ENCODE results near the gene SMNDC1. TPM values are rescaled to one million over a fixed set of nuclear protein-coding genes. Genes with fewer than 3 reads are reported as not detected.
"Not testable (repeated sequence)": the region's sequence is repeated elsewhere in the genome, so short reads cannot be mapped to it uniquely, and the experiment has no call there.

The SMNDC1 gene
- total RNA-seq, 1 donor from 2014 or later = 11.5 TPM

- no peak for DNase-seq (ENCODE audit: extremely low read depth, low read depth, low spot score)
Measured at GRCh38 chr10:110285501-110285900, 19.2 kb downstream of the SMNDC1 start.

GRCh38 chr10:110284262-110284661, 20.5 kb downstream of the SMNDC1 start:
- DNase-seq (ENCODE audit: extremely low read depth, low read depth, low spot score) = no peak

- DNase-seq (ENCODE audit: extremely low read depth, low read depth, low spot score) = peak; percentile 56
Measured at GRCh38 chr10:110279407-110279986, 25.2 kb downstream of the SMNDC1 start.

GRCh38 chr10:110278562-110279406, 25.9 kb downstream of the SMNDC1 start:
- DNase-seq (ENCODE audit: extremely low read depth, low read depth, low spot score) = no peak

GRCh38 chr10:110277591-110277990, 27.1 kb downstream of the SMNDC1 start:
- DNase-seq (ENCODE audit: extremely low read depth, low read depth, low spot score) = no peak

GRCh38 chr10:110276603-110277002, 28.1 kb downstream of the SMNDC1 start:
- DNase-seq (ENCODE audit: extremely low read depth, low read depth, low spot score) = no peak

- DNase-seq (ENCODE audit: extremely low read depth, low read depth, low spot score) = no peak
Measured at GRCh38 chr10:110275128-110275729, 29.5 kb downstream of the SMNDC1 start.

- DNase-seq (ENCODE audit: extremely low read depth, low read depth, low spot score) = no peak
Measured at GRCh38 chr10:110274647-110275046, 30.1 kb downstream of the SMNDC1 start.

GRCh38 chr10:110274072-110274627, 30.6 kb downstream of the SMNDC1 start:
- no peak for DNase-seq (ENCODE audit: extremely low read depth, low read depth, low spot score)

GRCh38 chr10:110273474-110273873, 31.2 kb downstream of the SMNDC1 start:
- DNase-seq (ENCODE audit: extremely low read depth, low read depth, low spot score) = no peak

GRCh38 chr10:110272995-110273394, 31.7 kb downstream of the SMNDC1 start:
- DNase-seq (ENCODE audit: extremely low read depth, low read depth, low spot score) = not testable (repeated sequence)

- DNase-seq (ENCODE audit: extremely low read depth, low read depth, low spot score) = no peak
Measured at GRCh38 chr10:110269374-110270318, 35.1 kb downstream of the SMNDC1 start.

- no peak for DNase-seq (ENCODE audit: extremely low read depth, low read depth, low spot score)
Measured at GRCh38 chr10:110268971-110269370, 35.7 kb downstream of the SMNDC1 start.

GRCh38 chr10:110268442-110268841, 36.3 kb downstream of the SMNDC1 start:
- no peak for DNase-seq (ENCODE audit: extremely low read depth, low read depth, low spot score)

GRCh38 chr10:110267276-110267675, 37.4 kb downstream of the SMNDC1 start:
- DNase-seq (ENCODE audit: extremely low read depth, low read depth, low spot score) = no peak

GRCh38 chr10:110265573-110266193, 39.0 kb downstream of the SMNDC1 start:
- no peak for DNase-seq (ENCODE audit: extremely low read depth, low read depth, low spot score)

GRCh38 chr10:110263164-110263563, 41.6 kb downstream of the SMNDC1 start:
- no peak for DNase-seq (ENCODE audit: extremely low read depth, low read depth, low spot score)

- no peak for DNase-seq (ENCODE audit: extremely low read depth, low read depth, low spot score)
Measured at GRCh38 chr10:110260746-110261477, 43.8 kb downstream of the SMNDC1 start.

- DNase-seq (ENCODE audit: extremely low read depth, low read depth, low spot score) = no peak
Measured at GRCh38 chr10:110259317-110259716, 45.4 kb downstream of the SMNDC1 start.
